ENCODE data around the gene OPRM1.
"Not testable (repeated sequence)": the region's sequence is repeated elsewhere in the genome, so short reads cannot be mapped to it uniquely, and the experiment has no call there.

OPRM1 gene

GRCh38 chr6:154156135-154156896 lies 117.3 kb downstream of the OPRM1 start:
- DNase-seq = peak; percentile 61

- no peak for DNase-seq
Measured at GRCh38 chr6:154157082-154157481, 118.0 kb downstream of the OPRM1 start.

- DNase-seq = no peak
Measured at GRCh38 chr6:154157706-154158105, 118.7 kb downstream of the OPRM1 start.

GRCh38 chr6:154159126-154159525 lies 120.1 kb downstream of the OPRM1 start:
- no peak for DNase-seq

- no peak for DNase-seq
Measured at GRCh38 chr6:154161689-154162088, 122.6 kb downstream of the OPRM1 start.

GRCh38 chr6:154164397-154164796 lies 125.4 kb downstream of the OPRM1 start:
- no peak for DNase-seq

- DNase-seq = no peak
Measured at GRCh38 chr6:154165478-154165877, 126.4 kb downstream of the OPRM1 start.

- DNase-seq = no peak
Measured at GRCh38 chr6:154166140-154166539, 127.1 kb downstream of the OPRM1 start.

- DNase-seq = peak; percentile 45
Measured at GRCh38 chr6:154167126-154167525, 128.1 kb downstream of the OPRM1 start.

- DNase-seq = no peak
Measured at GRCh38 chr6:154169193-154169847, 130.3 kb downstream of the OPRM1 start.

GRCh38 chr6:154170106-154170505 lies 131.1 kb downstream of the OPRM1 start:
- no peak for DNase-seq

GRCh38 chr6:154172393-154172792 lies 133.4 kb downstream of the OPRM1 start:
- not testable (repeated sequence) for DNase-seq

- DNase-seq = no peak
Measured at GRCh38 chr6:154179434-154179833, 140.4 kb downstream of the OPRM1 start.

GRCh38 chr6:154187203-154187602 lies 148.2 kb downstream of the OPRM1 start:
- peak; percentile 69 for DNase-seq

GRCh38 chr6:154187714-154188113 lies 148.7 kb downstream of the OPRM1 start:
- no peak for DNase-seq

- no peak for DNase-seq
Measured at GRCh38 chr6:154196333-154196885, 157.4 kb downstream of the OPRM1 start.

- DNase-seq = no peak
Measured at GRCh38 chr6:154197196-154197860, 158.3 kb downstream of the OPRM1 start.

GRCh38 chr6:154201688-154202087 lies 162.6 kb downstream of the OPRM1 start:
- not testable (repeated sequence) for DNase-seq

GRCh38 chr6:154202339-154202738 lies 163.3 kb downstream of the OPRM1 start:
- DNase-seq = no peak

GRCh38 chr6:154202958-154203357 lies 163.9 kb downstream of the OPRM1 start:
- DNase-seq = no peak

GRCh38 chr6:154206141-154206540 lies 167.1 kb downstream of the OPRM1 start:
- DNase-seq = no peak

GRCh38 chr6:154206996-154207395 lies 168.0 kb downstream of the OPRM1 start:
- no peak for DNase-seq

GRCh38 chr6:154209555-154209954 lies 170.5 kb downstream of the OPRM1 start:
- DNase-seq = no peak

- DNase-seq = no peak
Measured at GRCh38 chr6:154210678-154211077, 171.6 kb downstream of the OPRM1 start.
